Activated CD8-positive, alpha-beta T cell treated with anti-CD3 and anti-CD28 coated beads, Interleukin-2, amount 10 ng/mL, durations not matched to agents 7 days and 5 days (primary cell): Measurements from ENCODE around the gene PACSIN3. TPM values are rescaled to one million over a fixed set of nuclear protein-coding genes. Genes with fewer than 3 reads are reported as not detected.
"Not testable (repeated sequence)": the region's sequence is repeated elsewhere in the genome, so short reads cannot be mapped to it uniquely, and the experiment has no call there.

Experiments
- ATAC-seq: fragments of 150-1000 bp; cut with Tn5 transposase; one replicate; pipeline ENCODE4 v1.10.0; 2021; ENCODE audit warnings: moderate library complexity
- CTCF ChIA-PET: fragments of 350-600 bp; sonication (Branson Sonifier 250); formaldehyde crosslinking; loops from one replicate; lab custom pipeline; 2021; ENCODE audit warnings: antibody characterized with exemption; lab: Charles Lee
- POLR2A ChIA-PET: fragments of 350-600 bp; sonication (Branson Sonifier 250); formaldehyde crosslinking; loops from one replicate; lab custom pipeline; 2021; ENCODE audit warnings: antibody characterized with exemption; lab: Charles Lee
- DNase-seq: peaks from one replicate; pipeline ENCODE4 v3.0.0-alpha.2; 2020
- H3K27ac Mint-ChIP-seq: one replicate; pipeline ENCODE4 v1.8.0; 2021; ENCODE audit warnings: mild to moderate bottlenecking, mixed read lengths
- H3K27me3 Mint-ChIP-seq: one replicate; pipeline ENCODE4 v1.8.0; 2021; ENCODE audit warnings: low read depth, mixed read lengths
- H3K36me3 Mint-ChIP-seq: one replicate; pipeline ENCODE4 v1.8.0; 2021; ENCODE audit warnings: low read depth, mixed read lengths
- H3K4me1 Mint-ChIP-seq: one replicate; pipeline ENCODE4 v1.8.0; 2021; ENCODE audit warnings: low read depth, mixed read lengths
- H3K4me3 Mint-ChIP-seq: one replicate; pipeline ENCODE4 v1.8.0; 2021; ENCODE audit warnings: mild to moderate bottlenecking, mixed read lengths
- H3K9me3 Mint-ChIP-seq: one replicate; pipeline ENCODE4 v1.8.0; 2022; ENCODE audit warnings: mixed read lengths; ENCODE audit not compliant: insufficient read depth
- total RNA-seq, 2 experiments: library from RNA; stranded (reverse); gene quantifications; one replicate each; pipeline ENCODE4 v1.2.3, GENCODE V29; 2021

Gene PACSIN3
- total RNA-seq, 2 experiments from 2014 or later, result 2.0 to 2.1 TPM

GRCh38 chr11:47215366-47215910, 29.2 kb upstream of the PACSIN3 start:
- ATAC-seq, result no peak
- Mint-ChIP-seq H3K4me3 (peak overlapping the region; percentile 99), H3K4me1 (peaks cover 46% of the 10 kb centered on the region), H3K27ac (peak overlapping the region; percentile 100), H3K36me3 (peaks cover 43% of the 10 kb centered on the region), H3K27me3 (no peaks in the 10 kb centered on the region), H3K9me3 (no peaks in the 10 kb centered on the region)
- no peak for DNase-seq
- CTCF ChIA-PET, result interaction anchor here (0.7 to 3.5 kb wide), 15 partner anchors 8 to 192 kb away, joined by 3 to 38 read pairs (median 4); partner anchors contain the start of genes ACP2, ARFGAP2 and MADD
- POLR2A ChIA-PET, result interaction anchor here (1.1 to 3.9 kb wide), 26 partner anchors 9 to 635 kb away, joined by 3 to 41 read pairs (median 6); partner anchors contain the start of genes ACP2, ARFGAP2, ARHGAP1 and MADD

- ChIA-PET CTCF (interaction anchor here (0.7 to 3.5 kb wide), 12 partner anchors 8 to 240 kb away, joined by 3 to 38 read pairs (median 7); partner anchors contain the start of genes ACP2, ARFGAP2, MADD and PACSIN3), POLR2A (interaction anchor here (0.6 to 3.9 kb wide), 24 partner anchors 8 to 514 kb away, joined by 3 to 41 read pairs (median 6); partner anchors contain the start of genes ACP2, ARFGAP2, ARHGAP1 and MADD)
- peak overlapping the region; percentile 99 for H3K4me3 Mint-ChIP-seq
- H3K36me3 Mint-ChIP-seq, result peaks cover 33% of the 10 kb centered on the region
- peaks cover 38% of the 10 kb centered on the region for H3K4me1 Mint-ChIP-seq
- DNase-seq (peak; percentile 91), ATAC-seq (peak; percentile 81)
- peak overlapping the region; percentile 100 for H3K27ac Mint-ChIP-seq
- H3K9me3 Mint-ChIP-seq, result no peaks in the 10 kb centered on the region
- H3K27me3 Mint-ChIP-seq, result no peaks in the 10 kb centered on the region
Observed at GRCh38 chr11:47213950-47214565, 27.8 kb upstream of the PACSIN3 start.

- POLR2A ChIA-PET, result no interaction called here
Observed at GRCh38 chr11:47212938-47213337, 26.7 kb upstream of the PACSIN3 start.

GRCh38 chr11:47208628-47209027, 22.4 kb upstream of the PACSIN3 start:
- CTCF ChIA-PET, result interaction anchor here (0.6 kb wide), 1 partner anchor 590 kb away, joined by 3 read pairs; no protein-coding TSS in a partner anchor
- no peak for DNase-seq
- peaks cover 3% of the 10 kb centered on the region for H3K27me3 Mint-ChIP-seq
- H3K9me3 Mint-ChIP-seq, result no peaks in the 10 kb centered on the region
- H3K4me3 Mint-ChIP-seq, result no peak overlapping the region
- peaks cover 7% of the 10 kb centered on the region for H3K4me1 Mint-ChIP-seq
- no peak for ATAC-seq
- no peaks in the 10 kb centered on the region for H3K36me3 Mint-ChIP-seq
- no peak overlapping the region for H3K27ac Mint-ChIP-seq
- POLR2A ChIA-PET, result no interaction called here

More at GRCh38 chr11:47212938-47213337, 26.7 kb upstream of the PACSIN3 start:
- H3K4me3 Mint-ChIP-seq, result no peak overlapping the region
- CTCF ChIA-PET, result no interaction called here
- H3K4me1 Mint-ChIP-seq, result peaks cover 31% of the 10 kb centered on the region
- H3K9me3 Mint-ChIP-seq, result no peaks in the 10 kb centered on the region
- peaks cover 24% of the 10 kb centered on the region for H3K36me3 Mint-ChIP-seq
- H3K27ac Mint-ChIP-seq, result no peak overlapping the region
- no peaks in the 10 kb centered on the region for H3K27me3 Mint-ChIP-seq
- ATAC-seq (no peak), DNase-seq (no peak)

- DNase-seq, H3K36me3 Mint-ChIP-seq, POLR2A ChIA-PET, H3K4me1 Mint-ChIP-seq, H3K27ac Mint-ChIP-seq, CTCF ChIA-PET, ATAC-seq, H3K9me3 Mint-ChIP-seq, H3K4me3 Mint-ChIP-seq, H3K27me3 Mint-ChIP-seq: not testable (repeated sequence)
Observed at GRCh38 chr11:47208008-47208552, 21.8 kb upstream of the PACSIN3 start.

GRCh38 chr11:47207459-47207858, 21.2 kb upstream of the PACSIN3 start:
- peaks cover 4% of the 10 kb centered on the region for H3K27me3 Mint-ChIP-seq
- ChIA-PET POLR2A (no interaction called here), CTCF (no interaction called here)

GRCh38 chr11:47206577-47206976, 20.3 kb upstream of the PACSIN3 start:
- H3K36me3 Mint-ChIP-seq, H3K27me3 Mint-ChIP-seq, ATAC-seq, H3K27ac Mint-ChIP-seq, H3K4me3 Mint-ChIP-seq, H3K9me3 Mint-ChIP-seq, DNase-seq, CTCF ChIA-PET, H3K4me1 Mint-ChIP-seq: not testable (repeated sequence)
- POLR2A ChIA-PET, result interaction anchor here (1.2 kb wide), 1 partner anchor 8 kb away, joined by 6 read pairs; the partner anchor contains the start of gene DDB2

More at GRCh38 chr11:47207459-47207858, 21.2 kb upstream of the PACSIN3 start:
- peaks cover 3% of the 10 kb centered on the region for H3K4me1 Mint-ChIP-seq
- H3K4me3 Mint-ChIP-seq, result no peak overlapping the region
- H3K9me3 Mint-ChIP-seq, result no peaks in the 10 kb centered on the region
- DNase-seq, result no peak
- no peak overlapping the region for H3K27ac Mint-ChIP-seq
- no peak for ATAC-seq
- no peaks in the 10 kb centered on the region for H3K36me3 Mint-ChIP-seq

- ChIA-PET CTCF (interaction anchor here (1.1 kb wide), 1 partner anchor 10 kb away, joined by 3 read pairs; the partner anchor contains the start of gene DDB2), POLR2A (interaction anchor here (1.0 kb wide), 1 partner anchor 10 kb away, joined by 5 read pairs; the partner anchor contains the start of gene DDB2)
- Mint-ChIP-seq H3K27ac (no peak overlapping the region), H3K4me3 (no peak overlapping the region), H3K4me1 (peaks cover 2% of the 10 kb centered on the region), H3K9me3 (no peaks in the 10 kb centered on the region), H3K27me3 (peaks cover 4% of the 10 kb centered on the region), H3K36me3 (no peaks in the 10 kb centered on the region)
- ATAC-seq, result no peak
- no peak for DNase-seq
Observed at GRCh38 chr11:47204637-47204989, 18.4 kb upstream of the PACSIN3 start.

GRCh38 chr11:47202576-47202975, 16.3 kb upstream of the PACSIN3 start:
- no peak overlapping the region for H3K4me3 Mint-ChIP-seq
- ATAC-seq, result no peak
- DNase-seq, result no peak
- H3K27me3 Mint-ChIP-seq, result peaks cover 8% of the 10 kb centered on the region
- POLR2A ChIA-PET, result interaction anchor here (1.3 to 1.5 kb wide), 2 partner anchors 13 to 23 kb away, joined by 3 to 5 read pairs; partner anchors contain the start of gene DDB2
- CTCF ChIA-PET, result interaction anchor here (1.0 to 2.0 kb wide), 3 partner anchors 15 to 57 kb away, joined by 3 to 6 read pairs (median 4); no protein-coding TSS in a partner anchor
- H3K36me3 Mint-ChIP-seq, result no peaks in the 10 kb centered on the region
- no peaks in the 10 kb centered on the region for H3K4me1 Mint-ChIP-seq
- H3K27ac Mint-ChIP-seq, result no peak overlapping the region
- H3K9me3 Mint-ChIP-seq, result no peaks in the 10 kb centered on the region

- Mint-ChIP-seq H3K27ac (no peak overlapping the region), H3K4me1 (no peaks in the 10 kb centered on the region), H3K36me3 (no peaks in the 10 kb centered on the region), H3K27me3 (peaks cover 5% of the 10 kb centered on the region), H3K9me3 (no peaks in the 10 kb centered on the region), H3K4me3 (no peak overlapping the region)
- CTCF ChIA-PET, result interaction anchor here (0.6 to 1.2 kb wide), 3 partner anchors 14 to 379 kb away, joined by 3 to 4 read pairs (median 3); no protein-coding TSS in a partner anchor
- POLR2A ChIA-PET, result interaction anchor here (1.7 kb wide), 1 partner anchor 14 kb away, joined by 4 read pairs; the partner anchor contains the start of gene DDB2
- ATAC-seq (no peak), DNase-seq (no peak)
Observed at GRCh38 chr11:47201015-47201414, 14.8 kb upstream of the PACSIN3 start.

- H3K36me3 Mint-ChIP-seq, H3K4me3 Mint-ChIP-seq, DNase-seq, POLR2A ChIA-PET, ATAC-seq, H3K4me1 Mint-ChIP-seq, H3K27ac Mint-ChIP-seq, H3K9me3 Mint-ChIP-seq: not testable (repeated sequence)
- CTCF ChIA-PET, result interaction anchor here (1.0 kb wide), 1 partner anchor 18 kb away, joined by 3 read pairs; no protein-coding TSS in a partner anchor
- peaks cover 14% of the 10 kb centered on the region for H3K27me3 Mint-ChIP-seq
Observed at GRCh38 chr11:47198161-47198560, 11.9 kb upstream of the PACSIN3 start.
